Stimulated activated CD8-positive, alpha-beta memory T cell treated with anti-CD3 and anti-CD28 coated beads, Interleukin-7, amount 100 ng/mL, for 24 hours (primary cell): ENCODE data around the gene DYNLL2.
A peak's percentile ranks its signal among the peaks of the same experiment; 100 is the strongest.
"Not testable (repeated sequence)": the region's sequence is repeated elsewhere in the genome, so short reads cannot be mapped to it uniquely, and the experiment has no call there.

Source experiments
- DNase-seq: peaks from one replicate; pipeline ENCODE4 v3.0.0-alpha.2; 2020; ENCODE audit warnings: low read depth

Gene DYNLL2

GRCh38 chr17:58105093-58105492 lies 21.9 kb downstream of the DYNLL2 start:
- no peak for DNase-seq

- DNase-seq, result no peak
These were observed 24.1 kb downstream of the DYNLL2 start for GRCh38 chr17:58107306-58107705.

- DNase-seq, result no peak
These were observed 26.0 kb downstream of the DYNLL2 start for GRCh38 chr17:58109197-58109596.

GRCh38 chr17:58110012-58110411 lies 26.8 kb downstream of the DYNLL2 start:
- DNase-seq, result no peak

- no peak for DNase-seq
These were observed 28.5 kb downstream of the DYNLL2 start for GRCh38 chr17:58111676-58112075.

GRCh38 chr17:58112970-58113631 lies 29.9 kb downstream of the DYNLL2 start:
- DNase-seq, result peak; percentile 88

- no peak for DNase-seq
These were observed 30.7 kb downstream of the DYNLL2 start for GRCh38 chr17:58113947-58114346.

GRCh38 chr17:58117382-58117781 lies 34.2 kb downstream of the DYNLL2 start:
- DNase-seq, result no peak

GRCh38 chr17:58119491-58119890 lies 36.3 kb downstream of the DYNLL2 start:
- DNase-seq, result no peak

- peak; percentile 9 for DNase-seq
These were observed 37.1 kb downstream of the DYNLL2 start for GRCh38 chr17:58120195-58120822.

GRCh38 chr17:58121925-58122324 lies 38.7 kb downstream of the DYNLL2 start:
- DNase-seq, result no peak

- DNase-seq, result no peak
These were observed 44.6 kb downstream of the DYNLL2 start for GRCh38 chr17:58127846-58128245.

- not testable (repeated sequence) for DNase-seq
These were observed 49.5 kb downstream of the DYNLL2 start for GRCh38 chr17:58132697-58133096.

GRCh38 chr17:58136669-58137279 lies 53.6 kb downstream of the DYNLL2 start:
- DNase-seq, result no peak

GRCh38 chr17:58141505-58141904 lies 58.3 kb downstream of the DYNLL2 start:
- no peak for DNase-seq

GRCh38 chr17:58143335-58143734 lies 60.1 kb downstream of the DYNLL2 start:
- DNase-seq, result not testable (repeated sequence)

GRCh38 chr17:58144801-58145200 lies 61.6 kb downstream of the DYNLL2 start:
- no peak for DNase-seq
